MCF 10A (cell line): ENCODE data around the gene AKAP13. TPM values are rescaled to one million over a fixed set of nuclear protein-coding genes. Genes with fewer than 3 reads are reported as not detected.
"Not testable (repeated sequence)": the region's sequence is repeated elsewhere in the genome, so short reads cannot be mapped to it uniquely, and the experiment has no call there.

Experiments used
- BruUV-seq: library from RNA; stranded (reverse); fragments of 400-500 nt; replicated peaks from 2 replicates; lab custom pipeline; 2021; lab: Mats Ljungman, UMichigan
- CTCF ChIA-PET: fragments of 300-600 bp; sonication (Branson Sonifier 250); formaldehyde crosslinking; extraction: SDS; loops from one replicate; lab custom pipeline; 2021; ENCODE audit warnings: antibody characterized with exemption, inconsistent platforms; lab: Yijun Ruan, JAX
- POLR2A ChIA-PET: fragments of 300-600, 350-650 bp; sonication (Branson Sonifier 250); formaldehyde crosslinking; extraction: SDS; loops from one replicate; lab custom pipeline; 2020; ENCODE audit warnings: antibody characterized with exemption, inconsistent platforms; lab: Yijun Ruan, JAX
- DNase-seq: peaks from one replicate; pipeline ENCODE4 v3.0.0-alpha.2; 2018; ENCODE audit not compliant: unreplicated experiment
- H3K27ac Mint-ChIP-seq: one replicate; pipeline ENCODE4 v1.8.0; 2022; ENCODE audit warnings: mild to moderate bottlenecking, low read depth, mixed read lengths; ENCODE audit not compliant: unreplicated experiment
- H3K27me3 Mint-ChIP-seq: one replicate; pipeline ENCODE4 v1.8.0; 2022; ENCODE audit warnings: mixed read lengths; ENCODE audit not compliant: insufficient read depth, unreplicated experiment
- H3K36me3 Mint-ChIP-seq: one replicate; pipeline ENCODE4 v1.8.0; 2022; ENCODE audit warnings: mild to moderate bottlenecking, moderate library complexity, mixed read lengths; ENCODE audit not compliant: insufficient read depth, unreplicated experiment
- H3K4me1 Mint-ChIP-seq: one replicate; pipeline ENCODE4 v1.8.0; 2022; ENCODE audit warnings: mixed read lengths; ENCODE audit not compliant: insufficient read depth, unreplicated experiment
- H3K4me3 Mint-ChIP-seq: one replicate; pipeline ENCODE4 v1.8.0; 2022; ENCODE audit warnings: mild to moderate bottlenecking, moderate library complexity, mixed read lengths; ENCODE audit not compliant: unreplicated experiment
- H3K9me3 Mint-ChIP-seq: one replicate; pipeline ENCODE4 v1.8.0; 2022; ENCODE audit warnings: mixed read lengths; ENCODE audit not compliant: unreplicated experiment
- intact Hi-C: fragments of 100-400 bp; cut with micrococcal nuclease; formaldehyde crosslinking; loops from 2 replicates; pipeline ENCODE4 v1.14.1; 2022
- total RNA-seq: library from RNA; stranded (reverse); gene quantifications from 2 replicates; pipeline ENCODE4 v1.2.3, GENCODE V29; 2022
- TF ChIP-seq, protein P1 (sequence below): fragments of 200-600 bp; IDR thresholded peaks from one replicate; pipeline ENCODE4 v1.8.0; 2022; ENCODE audit warnings: antibody characterized with exemption, mild to moderate bottlenecking; ENCODE audit not compliant: unreplicated experiment

Gene AKAP13
- total RNA-seq, 1 experiment from 2014 or later = 65.7 TPM

- intact Hi-C loops = no loop called here
- no TSS peak for BruUV-seq
- CTCF ChIA-PET = interaction anchor here (0.7 kb wide), 1 partner anchor 62 kb away, joined by 4 read pairs; no protein-coding TSS in a partner anchor
These were observed 281.5 kb downstream of the AKAP13 start for GRCh38 chr15:85661859-85662258.

DNA sequence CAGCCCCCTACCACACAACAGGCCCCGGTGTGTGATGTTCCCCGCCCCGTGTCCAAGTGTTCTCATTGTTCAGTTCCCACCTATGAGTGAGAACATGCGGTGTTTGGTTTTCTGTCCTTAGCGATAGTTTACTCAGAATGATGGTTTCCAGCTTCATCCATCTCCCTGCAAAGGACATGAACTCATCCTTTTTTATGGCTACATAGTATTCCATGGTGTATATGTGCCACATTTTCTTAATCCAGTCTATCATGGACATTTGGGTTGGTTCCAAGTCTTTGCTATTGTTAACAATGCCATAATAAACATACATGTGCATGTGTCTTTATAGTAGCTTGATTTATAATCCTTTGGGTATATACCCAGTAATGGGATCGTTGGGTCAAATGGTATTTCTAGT is 285.3 kb downstream of the AKAP13 start:
- H3K27me3 Mint-ChIP-seq, H3K4me3 Mint-ChIP-seq, BruUV-seq, H3K27ac Mint-ChIP-seq, intact Hi-C loops, DNase-seq, H3K9me3 Mint-ChIP-seq: not testable (repeated sequence)
- Mint-ChIP-seq H3K4me1 (peaks cover 18% of the 10 kb centered on the region), H3K36me3 (peaks cover 86% of the 10 kb centered on the region)
- ChIA-PET CTCF (interaction anchor here (0.6 kb wide), 1 partner anchor 70 kb away, joined by 3 read pairs; no protein-coding TSS in a partner anchor), POLR2A (interaction anchor here (0.7 kb wide), 1 partner anchor 10 kb away, joined by 3 read pairs; no protein-coding TSS in a partner anchor)

More at GRCh38 chr15:85661859-85662258, 281.5 kb downstream of the AKAP13 start:
- TF ChIP-seq, protein P1, sequence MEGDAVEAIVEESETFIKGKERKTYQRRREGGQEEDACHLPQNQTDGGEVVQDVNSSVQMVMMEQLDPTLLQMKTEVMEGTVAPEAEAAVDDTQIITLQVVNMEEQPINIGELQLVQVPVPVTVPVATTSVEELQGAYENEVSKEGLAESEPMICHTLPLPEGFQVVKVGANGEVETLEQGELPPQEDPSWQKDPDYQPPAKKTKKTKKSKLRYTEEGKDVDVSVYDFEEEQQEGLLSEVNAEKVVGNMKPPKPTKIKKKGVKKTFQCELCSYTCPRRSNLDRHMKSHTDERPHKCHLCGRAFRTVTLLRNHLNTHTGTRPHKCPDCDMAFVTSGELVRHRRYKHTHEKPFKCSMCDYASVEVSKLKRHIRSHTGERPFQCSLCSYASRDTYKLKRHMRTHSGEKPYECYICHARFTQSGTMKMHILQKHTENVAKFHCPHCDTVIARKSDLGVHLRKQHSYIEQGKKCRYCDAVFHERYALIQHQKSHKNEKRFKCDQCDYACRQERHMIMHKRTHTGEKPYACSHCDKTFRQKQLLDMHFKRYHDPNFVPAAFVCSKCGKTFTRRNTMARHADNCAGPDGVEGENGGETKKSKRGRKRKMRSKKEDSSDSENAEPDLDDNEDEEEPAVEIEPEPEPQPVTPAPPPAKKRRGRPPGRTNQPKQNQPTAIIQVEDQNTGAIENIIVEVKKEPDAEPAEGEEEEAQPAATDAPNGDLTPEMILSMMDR = no peak
- Mint-ChIP-seq H3K4me1 (peaks cover 5% of the 10 kb centered on the region), H3K27ac (peak overlapping the region; percentile 25), H3K9me3 (no peaks in the 10 kb centered on the region), H3K4me3 (no peak overlapping the region), H3K27me3 (no peaks in the 10 kb centered on the region), H3K36me3 (peaks cover 80% of the 10 kb centered on the region)
- POLR2A ChIA-PET = interaction anchor here (1.4 kb wide), 1 partner anchor 11 kb away, joined by 4 read pairs; no protein-coding TSS in a partner anchor
- DNase-seq = no peak

GRCh38 chr15:85667491-85668424 is 287.4 kb downstream of the AKAP13 start:
- Mint-ChIP-seq H3K27me3 (no peaks in the 10 kb centered on the region), H3K36me3 (peaks cover 86% of the 10 kb centered on the region), H3K4me3 (no peak overlapping the region), H3K27ac (peak overlapping the region; percentile 87), H3K9me3 (no peaks in the 10 kb centered on the region), H3K4me1 (peaks cover 18% of the 10 kb centered on the region)
- ChIA-PET POLR2A (interaction anchor here (0.6 to 1.4 kb wide), 4 partner anchors 11 to 310 kb away, joined by 3 to 5 read pairs (median 4); no protein-coding TSS in a partner anchor), CTCF (interaction anchor here (0.5 kb wide), 2 partner anchors 78 to 928 kb away, joined by 3 to 4 read pairs; no protein-coding TSS in a partner anchor)
- TSS peak; percentile 97 for BruUV-seq
- intact Hi-C loops = loop anchor here (1.0 kb wide), 1 partner anchor 371 kb away; no protein-coding TSS in a partner anchor
- TF ChIP-seq, protein P1 = no peak
- DNase-seq = peak; percentile 71

GRCh38 chr15:85671156-85671555 is 290.8 kb downstream of the AKAP13 start:
- intact Hi-C loops = no loop called here
- Mint-ChIP-seq H3K27ac (no peak overlapping the region), H3K27me3 (no peaks in the 10 kb centered on the region), H3K4me1 (peaks cover 20% of the 10 kb centered on the region), H3K36me3 (peaks cover 70% of the 10 kb centered on the region), H3K4me3 (no peak overlapping the region), H3K9me3 (no peaks in the 10 kb centered on the region)
- DNase-seq = no peak
- POLR2A ChIA-PET = interaction anchor here (0.6 to 0.9 kb wide), 2 partner anchors 12 to 42 kb away, joined by 3 to 4 read pairs; no protein-coding TSS in a partner anchor
- no TSS peak for BruUV-seq
- CTCF ChIA-PET = no interaction called here
- TF ChIP-seq, protein P1 = no peak
